ENCODE measurements around the gene SH3PXD2A.

The SH3PXD2A gene

GRCh38 chr10:103877861-103878260 lies 22.5 kb upstream of the SH3PXD2A start:
- no peak for DNase-seq

GRCh38 chr10:103876155-103876554 lies 20.8 kb upstream of the SH3PXD2A start:
- DNase-seq, result no peak

- no peak for DNase-seq
These were observed 19.4 kb upstream of the SH3PXD2A start for GRCh38 chr10:103874730-103875129.

- no peak for DNase-seq
These were observed 17.0 kb upstream of the SH3PXD2A start for GRCh38 chr10:103872137-103872931.

GRCh38 chr10:103871006-103871405 lies 15.6 kb upstream of the SH3PXD2A start:
- no peak for DNase-seq

- no peak for DNase-seq
These were observed 15.1 kb upstream of the SH3PXD2A start for GRCh38 chr10:103870516-103870915.

GRCh38 chr10:103869336-103869735 lies 14.0 kb upstream of the SH3PXD2A start:
- DNase-seq, result no peak

GRCh38 chr10:103868200-103868599 lies 12.8 kb upstream of the SH3PXD2A start:
- DNase-seq, result no peak

- no peak for DNase-seq
These were observed 6.1 kb upstream of the SH3PXD2A start for GRCh38 chr10:103861505-103861904.

GRCh38 chr10:103859161-103860086 lies 4.0 kb upstream of the SH3PXD2A start:
- peak; percentile 35 to 65 for DNase-seq

- DNase-seq, result no peak
These were observed 3.0 kb upstream of the SH3PXD2A start for GRCh38 chr10:103858360-103858759.

GRCh38 chr10:103856797-103857170 lies 1.4 kb upstream of the SH3PXD2A start:
- DNase-seq, result no peak

- no peak for DNase-seq
These were observed 748 bp upstream of the SH3PXD2A start for GRCh38 chr10:103855852-103856796.

GRCh38 chr10:103854686-103855391 lies 537 bp downstream of the SH3PXD2A start:
- DNase-seq, result peak; percentile 23 to 28

GRCh38 chr10:103854265-103854685 lies 1.1 kb downstream of the SH3PXD2A start:
- no peak for DNase-seq

- DNase-seq, result no peak
These were observed 1.7 kb downstream of the SH3PXD2A start for GRCh38 chr10:103853428-103854264.

- no peak for DNase-seq
These were observed 2.5 kb downstream of the SH3PXD2A start for GRCh38 chr10:103852856-103853255.

GRCh38 chr10:103852189-103852711 lies 3.1 kb downstream of the SH3PXD2A start:
- DNase-seq, result no peak

- no peak for DNase-seq
These were observed 4.1 kb downstream of the SH3PXD2A start for GRCh38 chr10:103851261-103851660.

- DNase-seq, result no peak
These were observed 4.8 kb downstream of the SH3PXD2A start for GRCh38 chr10:103850572-103850895.

Measured in activated CD4-positive, alpha-beta T cell treated with anti-CD3 and anti-CD28 coated beads for 4 hours (primary cell).